NCI-H187 treated with DMSO at 0.1 percent for 48 hours (cell line): ENCODE results near the gene ZFAND4.
"Not testable (repeated sequence)": the region's sequence is repeated elsewhere in the genome, so short reads cannot be mapped to it uniquely, and the experiment has no call there.

Source experiments
- DNase-seq: peaks from one replicate; lab custom pipeline; 2025; lab: John Stamatoyannopoulos, UW

ZFAND4 gene

GRCh38 chr10:45640941-45641340 lies 31.6 kb downstream of the ZFAND4 start:
- DNase-seq: no peak

- no peak for DNase-seq
Observed at GRCh38 chr10:45640049-45640448, 32.5 kb downstream of the ZFAND4 start.

DNA sequence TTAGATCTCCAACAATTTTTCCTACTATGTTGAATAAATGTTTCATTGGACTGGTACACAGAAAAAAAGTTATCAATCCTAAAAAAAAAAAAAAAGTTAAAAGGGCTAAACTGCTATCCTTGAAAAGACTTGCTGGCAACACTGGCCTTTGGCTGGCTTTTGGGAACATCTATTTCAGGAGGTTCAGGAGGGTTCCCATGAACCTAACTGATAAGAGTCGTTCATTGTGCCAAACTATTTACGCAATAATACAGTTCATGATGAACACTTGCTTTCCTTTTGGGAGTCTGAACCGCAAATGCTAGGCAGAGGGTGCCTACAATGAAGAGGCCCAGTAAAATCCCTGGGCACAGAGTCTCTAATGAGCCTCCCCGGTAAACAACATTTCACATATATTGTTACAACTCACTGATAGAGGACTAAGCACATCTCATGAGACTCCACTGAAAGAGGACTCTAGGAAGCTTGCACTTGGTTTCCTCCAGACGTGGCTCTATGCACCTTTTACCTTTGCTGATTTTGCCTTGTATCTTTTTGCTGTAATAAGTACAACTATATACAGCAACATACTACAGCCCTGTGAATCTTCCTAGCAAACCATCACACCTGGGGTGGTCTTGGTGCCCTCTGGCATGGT lies 45.0 kb downstream of the ZFAND4 start:
- DNase-seq: no peak

- no peak for DNase-seq
Observed at GRCh38 chr10:45625879-45626278, 46.7 kb downstream of the ZFAND4 start.

DNA sequence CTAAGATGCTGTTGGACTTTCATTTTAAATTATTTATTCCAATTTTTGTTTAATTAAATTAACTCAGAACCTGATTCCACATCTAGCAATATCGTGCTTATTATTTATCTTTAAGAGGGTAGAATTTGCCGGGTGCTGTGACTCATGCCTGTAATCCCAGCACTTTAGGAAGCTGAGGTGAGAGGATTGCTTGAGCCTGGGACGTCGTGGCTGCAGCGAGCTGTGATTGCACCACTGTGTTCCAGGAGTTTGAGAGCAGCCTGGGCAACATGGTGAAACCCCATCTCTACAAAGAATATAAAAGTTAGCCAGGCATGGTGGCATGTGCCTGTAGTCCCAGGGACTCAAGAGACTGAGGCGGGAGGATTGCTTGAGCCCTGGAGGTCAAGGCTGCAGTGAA lies 47.8 kb downstream of the ZFAND4 start:
- no peak for DNase-seq

DNA sequence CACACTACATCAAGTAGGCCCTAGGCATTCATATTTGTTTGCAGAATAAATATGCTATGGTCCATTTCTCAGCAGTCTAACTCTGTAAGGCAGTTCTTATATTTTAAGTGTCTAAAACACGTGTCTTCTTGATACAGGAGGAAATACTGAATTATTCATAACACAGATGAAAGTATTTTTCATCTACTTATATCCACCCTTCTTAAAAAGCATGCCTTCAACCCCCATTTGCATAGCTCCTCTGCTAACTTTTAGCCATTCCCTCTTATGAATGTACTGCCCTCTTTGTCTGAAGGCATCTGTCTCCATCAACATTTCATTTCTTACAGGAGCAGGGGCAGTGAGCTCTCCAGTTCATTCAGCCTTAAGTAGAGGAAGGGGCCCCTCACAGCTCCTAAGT lies 57.7 kb downstream of the ZFAND4 start:
- DNase-seq: no peak

DNA sequence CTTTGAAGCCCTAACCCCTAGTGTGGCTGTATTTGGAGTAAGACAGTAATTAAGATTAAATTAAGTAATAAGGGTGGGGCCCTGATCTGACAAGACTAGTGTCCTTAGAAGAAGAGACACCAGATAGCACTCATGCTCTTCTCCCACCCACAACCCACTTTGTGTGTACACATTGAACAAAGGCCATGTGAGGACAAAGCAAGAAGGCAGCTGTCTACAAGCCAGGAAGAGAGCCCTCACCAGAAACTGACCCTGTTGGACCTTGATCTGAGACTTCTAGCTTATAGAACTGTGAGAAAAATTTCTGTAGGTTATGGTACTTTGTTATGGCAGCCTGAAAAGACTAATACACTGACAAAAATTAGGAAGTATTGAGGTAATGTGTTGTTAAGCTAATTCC lies 59.8 kb downstream of the ZFAND4 start:
- DNase-seq: no peak

DNA sequence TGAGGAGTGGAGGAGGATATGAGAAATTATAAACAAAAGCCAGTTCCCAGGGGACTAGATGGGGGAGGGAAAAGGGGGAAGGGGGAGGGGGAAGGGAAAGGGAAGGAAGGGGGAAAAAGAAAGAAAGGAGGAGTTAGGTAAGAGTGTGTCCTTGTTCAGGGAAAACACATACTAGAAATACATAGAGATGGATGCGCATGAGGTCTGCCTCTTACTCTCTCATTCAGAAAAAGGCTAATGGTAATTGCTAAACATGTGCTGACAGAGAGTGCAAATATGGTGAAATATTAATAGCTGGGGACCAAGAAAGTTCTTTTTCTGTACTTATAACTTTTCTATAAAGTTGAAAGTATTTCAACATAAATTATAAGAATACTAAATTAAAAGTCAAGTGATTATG lies 64.5 kb downstream of the ZFAND4 start:
- DNase-seq: no peak

- DNase-seq: no peak
Observed at GRCh38 chr10:45607276-45607675, 65.3 kb downstream of the ZFAND4 start.

DNA sequence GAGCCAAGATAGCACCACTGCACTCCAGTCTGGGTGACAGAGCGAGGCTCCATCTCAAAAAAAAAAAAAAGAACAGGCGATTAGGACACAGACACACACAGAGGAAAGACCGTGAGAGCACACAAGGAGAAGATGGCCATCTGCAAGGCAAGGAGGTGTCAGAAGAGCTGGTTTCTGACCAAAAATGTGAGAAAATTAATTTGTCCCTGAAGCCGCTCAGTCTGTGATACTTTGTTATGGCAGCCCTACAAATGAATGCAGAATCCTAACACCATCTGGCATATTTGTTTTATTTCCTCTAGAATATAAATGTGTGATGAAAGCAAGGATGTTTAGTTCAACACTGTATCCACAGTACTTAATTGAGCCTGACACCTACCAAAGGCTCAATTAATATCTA lies 69.7 kb downstream of the ZFAND4 start:
- no peak for DNase-seq

GRCh38 chr10:45602082-45602730 lies 70.4 kb downstream of the ZFAND4 start:
- DNase-seq: no peak

GRCh38 chr10:45601254-45601930 lies 71.2 kb downstream of the ZFAND4 start:
- DNase-seq: not testable (repeated sequence)

GRCh38 chr10:45600337-45601253 lies 72.0 kb downstream of the ZFAND4 start:
- not testable (repeated sequence) for DNase-seq

DNA sequence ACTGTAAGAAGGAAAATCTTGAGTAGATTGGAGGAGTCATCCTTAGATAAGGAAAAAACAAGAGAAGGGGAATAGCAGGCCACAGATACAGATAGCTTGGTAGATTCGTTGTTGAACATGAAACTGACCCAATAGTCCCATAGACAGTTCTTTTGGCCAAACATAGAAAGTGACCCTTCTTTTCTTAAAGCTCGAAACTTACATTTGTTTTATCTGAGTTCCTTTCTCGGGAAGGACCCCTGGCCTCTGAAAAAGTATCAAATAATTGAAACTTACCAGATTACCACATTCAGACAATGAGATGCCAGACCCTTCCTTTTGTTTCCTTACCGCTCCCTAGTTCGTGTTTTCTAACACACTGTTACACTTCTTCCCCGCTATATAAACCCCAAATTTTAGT lies 72.9 kb downstream of the ZFAND4 start:
- DNase-seq: no peak

DNA sequence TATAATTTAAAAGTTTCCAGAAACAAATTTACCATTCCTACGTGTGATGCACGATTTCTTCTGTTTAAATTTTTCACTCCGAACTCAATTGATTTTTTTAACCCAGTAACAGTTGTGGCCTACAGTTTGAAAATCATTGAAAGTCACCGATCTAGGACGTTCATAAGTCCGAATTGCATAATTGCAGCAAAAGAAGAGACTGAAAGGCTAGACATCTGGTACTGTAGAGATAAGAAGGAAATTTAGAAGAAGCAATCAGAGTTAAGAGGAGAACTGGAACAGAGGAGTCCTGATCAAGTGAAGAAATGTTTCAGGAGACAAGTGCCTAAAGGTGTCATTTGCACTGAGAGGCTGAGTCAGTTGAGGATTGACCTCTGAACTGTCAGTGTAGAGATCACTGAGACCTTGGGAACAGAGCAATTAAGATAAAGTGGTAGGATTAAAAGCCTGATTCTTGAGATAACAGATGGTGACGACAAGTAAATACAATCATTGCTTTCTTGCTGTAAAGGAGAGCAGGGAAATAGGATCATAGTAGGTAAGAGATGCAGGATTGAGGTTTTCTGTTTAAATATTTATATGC lies 73.5 kb downstream of the ZFAND4 start:
- DNase-seq: no peak

GRCh38 chr10:45596526-45596925 lies 76.0 kb downstream of the ZFAND4 start:
- DNase-seq: no peak

- DNase-seq: peak; percentile 32
Observed at GRCh38 chr10:45594276-45595157, 78.1 kb downstream of the ZFAND4 start.

GRCh38 chr10:45593938-45594275 lies 78.7 kb downstream of the ZFAND4 start:
- DNase-seq: no peak

GRCh38 chr10:45592926-45593325 lies 79.6 kb downstream of the ZFAND4 start:
- DNase-seq: no peak

DNA sequence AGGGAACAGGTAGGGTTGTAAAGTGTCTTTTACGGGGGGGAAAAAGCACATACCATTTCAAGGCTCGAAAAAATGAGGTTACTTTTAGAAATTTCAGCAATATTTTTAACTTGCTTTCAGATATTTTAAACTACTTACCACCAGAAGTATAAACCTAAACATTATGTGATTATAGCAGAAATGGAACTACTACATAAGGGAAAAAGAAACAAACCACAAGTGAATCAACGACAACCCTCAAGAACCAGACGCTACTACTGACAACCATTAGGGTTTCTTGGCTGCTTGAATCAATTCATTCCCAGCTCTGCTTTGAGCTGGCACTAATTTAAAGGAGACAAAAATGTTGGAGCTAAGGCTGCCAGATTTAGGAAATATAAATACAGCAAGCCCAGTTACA lies 80.1 kb downstream of the ZFAND4 start:
- no peak for DNase-seq

DNA sequence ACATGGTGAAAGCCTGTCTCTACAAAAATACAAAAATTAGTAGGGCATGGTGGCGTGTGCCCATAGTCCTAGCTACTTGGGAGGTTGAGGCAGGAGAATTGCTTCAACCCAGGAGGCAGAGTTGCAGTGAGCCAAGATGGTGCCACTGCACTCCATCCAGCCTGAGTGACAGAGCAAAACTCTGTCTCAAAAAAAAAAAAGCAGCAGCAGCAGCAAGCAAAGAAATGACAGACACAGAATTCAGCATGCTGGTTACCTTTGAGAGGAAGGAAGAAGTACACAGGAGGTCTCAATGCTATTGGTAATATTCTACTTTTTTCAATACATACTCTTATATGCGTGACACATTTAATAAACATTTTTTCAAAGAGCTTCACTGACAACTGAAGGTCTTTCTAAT lies 81.3 kb downstream of the ZFAND4 start:
- DNase-seq: no peak
